Neural progenitor cell (in vitro differentiated cells): ENCODE results near the gene SLC9C1. TPM values are rescaled to one million over a fixed set of nuclear protein-coding genes. Genes with fewer than 3 reads are reported as not detected.

Source experiments
- DNase-seq: peaks from one replicate; pipeline ENCODE4 v3.0.0-alpha.2; 2016; ENCODE audit warnings: low spot score
- H2AFZ ChIP-seq: fragments of 200-600 bp; sonication (generic); replicated peaks from 2 replicates; pipeline ENCODE4 v1.6.1; 2016; ENCODE audit warnings: antibody characterized with exemption
- H3F3A ChIP-seq: fragments of 200-600 bp; sonication (generic); 2 replicates; pipeline ENCODE4 v1.6.1; 2016; ENCODE audit warnings: antibody characterized with exemption, low read depth
- H3K27ac ChIP-seq: fragments of 200-600 bp; sonication (generic); 2 replicates; pipeline ENCODE4 v1.5.1; 2016; ENCODE audit warnings: mild to moderate bottlenecking
- H3K27me3 ChIP-seq: fragments of 200-600 bp; sonication (generic); 2 replicates; pipeline ENCODE4 v1.6.1; 2016; ENCODE audit warnings: mild to moderate bottlenecking, moderate library complexity
- H3K36me3 ChIP-seq: fragments of 200-600 bp; sonication (generic); 2 replicates; pipeline ENCODE4 v1.5.1; 2016
- H3K4me1 ChIP-seq: fragments of 200-600 bp; sonication (generic); 2 replicates; pipeline ENCODE4 v1.6.1; 2016; ENCODE audit warnings: mixed run types
- H3K4me2 ChIP-seq: fragments of 200-600 bp; sonication (generic); 2 replicates; pipeline ENCODE4 v1.6.1; 2016
- H3K4me3 ChIP-seq: fragments of 200-600 bp; sonication (generic); 2 replicates; pipeline ENCODE4 v1.5.1; 2016
- H3K79me2 ChIP-seq: fragments of 200-600 bp; sonication (generic); 2 replicates; pipeline ENCODE4 v1.6.1; 2016; ENCODE audit warnings: low read depth
- H3K9ac ChIP-seq: fragments of 200-600 bp; sonication (generic); 2 replicates; pipeline ENCODE4 v1.6.1; 2016
- H3K9me3 ChIP-seq: fragments of 200-600 bp; sonication (generic); 2 replicates; pipeline ENCODE4 v1.5.1; 2016; ENCODE audit warnings: low read depth
- H4K20me1 ChIP-seq: fragments of 200-600 bp; sonication (generic); 2 replicates; pipeline ENCODE4 v1.6.1; 2016; ENCODE audit warnings: low read depth
- H3K27ac Mint-ChIP-seq: 3 replicates; pipeline ENCODE4 v1.8.0; 2021; ENCODE audit warnings: mixed read lengths
- H3K27me3 Mint-ChIP-seq: 2 replicates; pipeline ENCODE4 v1.8.0; 2022; ENCODE audit warnings: low read depth, mild to moderate bottlenecking, inconsistent platforms, moderate library complexity, mixed read lengths; ENCODE audit not compliant: insufficient read depth
- H3K36me3 Mint-ChIP-seq: 3 replicates; pipeline ENCODE4 v1.8.0; 2021; ENCODE audit warnings: mixed read lengths
- H3K4me1 Mint-ChIP-seq: 3 replicates; pipeline ENCODE4 v1.8.0; 2021; ENCODE audit warnings: mixed read lengths
- H3K4me3 Mint-ChIP-seq: 3 replicates; pipeline ENCODE4 v1.8.0; 2021; ENCODE audit warnings: mild to moderate bottlenecking, moderate library complexity, mixed read lengths
- H3K9me3 Mint-ChIP-seq: 3 replicates; pipeline ENCODE4 v1.8.0; 2020; ENCODE audit warnings: mixed read lengths
- CTCF ChIP-seq: fragments of 200-600 bp; sonication (generic); IDR thresholded peaks from 2 replicates; pipeline ENCODE4 v1.5.1; 2017; ENCODE audit warnings: antibody characterized with exemption, mild to moderate bottlenecking
- EZH2 ChIP-seq: fragments of 200-600 bp; sonication (generic); IDR thresholded peaks from 2 replicates; pipeline ENCODE4 v1.6.1; 2017; ENCODE audit warnings: antibody characterized with exemption, mild to moderate bottlenecking, moderate library complexity
- EZH2phosphoT487 ChIP-seq: fragments of 200-600 bp; sonication (generic); IDR thresholded peaks from 2 replicates; pipeline ENCODE4 v1.6.1; 2017; ENCODE audit warnings: antibody characterized with exemption
- total RNA-seq: library from RNA; depleted of rRNA; stranded (reverse); fragments of >200 nt; gene quantifications from 2 replicates; pipeline ENCODE4 v1.2.3, GENCODE V29; 2015; ENCODE audit warnings: low replicate concordance

SLC9C1 gene
- total RNA-seq, 1 donor from 2014 or later = 1.3 TPM

GRCh38 chr3:112104774-112105173 lies 189.2 kb downstream of the SLC9C1 start:
- H3K9ac ChIP-seq = no peak overlapping the region
- Mint-ChIP-seq H3K9me3 (no peaks in the 10 kb centered on the region), H3K4me1 (peaks cover 11% of the 10 kb centered on the region), H3K27ac (no peak overlapping the region), H3K36me3 (no peaks in the 10 kb centered on the region), H3K27me3 (no peaks in the 10 kb centered on the region), H3K4me3 (no peak overlapping the region)
- no peaks in the 10 kb centered on the region for H3K79me2 ChIP-seq
- no peak for TF ChIP-seq EZH2
- TF ChIP-seq CTCF = no peak
- no peak for TF ChIP-seq EZH2phosphoT487
- no peaks in the 10 kb centered on the region for H3K4me1 ChIP-seq
- H3K4me2 ChIP-seq = no peak overlapping the region
- H3K27me3 ChIP-seq = no peaks in the 10 kb centered on the region
- H3F3A ChIP-seq = no peaks in the 10 kb centered on the region
- H3K36me3 ChIP-seq = no peaks in the 10 kb centered on the region
- H2AFZ ChIP-seq = no peak overlapping the region
- DNase-seq = no peak
- no peak overlapping the region for H3K4me3 ChIP-seq
- H3K9me3 ChIP-seq = no peaks in the 10 kb centered on the region
- no peak overlapping the region for H3K27ac ChIP-seq
- H4K20me1 ChIP-seq = no peaks in the 10 kb centered on the region

DNA sequence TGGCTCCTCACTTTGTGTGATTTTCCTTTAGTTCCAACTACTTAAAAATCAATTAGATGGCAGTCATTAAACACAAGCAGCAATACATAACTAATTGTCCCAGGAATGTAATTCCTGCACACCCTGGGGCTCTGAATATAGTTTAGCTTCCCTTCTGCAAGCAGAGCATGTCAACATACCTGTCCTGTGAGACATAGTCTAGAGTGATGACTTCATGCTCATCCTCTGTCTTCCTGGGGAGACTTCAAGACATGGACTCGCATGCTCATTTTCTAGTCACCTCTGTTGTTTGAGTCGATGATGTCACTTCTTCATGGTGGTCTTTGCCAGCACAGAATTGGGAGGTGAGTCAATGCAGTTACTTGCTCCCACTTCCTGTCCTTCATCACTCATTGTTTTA lies 192.1 kb downstream of the SLC9C1 start:
- Histone ChIP-seq H3K9ac (no peak overlapping the region), H3K4me1 (no peaks in the 10 kb centered on the region), H3K4me2 (no peak overlapping the region), H4K20me1 (no peaks in the 10 kb centered on the region), H3K36me3 (no peaks in the 10 kb centered on the region), H3F3A (no peaks in the 10 kb centered on the region), H3K27ac (no peak overlapping the region), H3K4me3 (no peak overlapping the region), H2AFZ (no peak overlapping the region), H3K27me3 (no peaks in the 10 kb centered on the region), H3K79me2 (no peaks in the 10 kb centered on the region), H3K9me3 (no peaks in the 10 kb centered on the region)
- TF ChIP-seq CTCF = no peak
- no peak for TF ChIP-seq EZH2
- TF ChIP-seq EZH2phosphoT487 = no peak
- H3K27ac Mint-ChIP-seq = no peak overlapping the region
- no peaks in the 10 kb centered on the region for H3K27me3 Mint-ChIP-seq
- no peak overlapping the region for H3K4me3 Mint-ChIP-seq
- H3K9me3 Mint-ChIP-seq = no peaks in the 10 kb centered on the region
- no peaks in the 10 kb centered on the region for H3K4me1 Mint-ChIP-seq
- no peaks in the 10 kb centered on the region for H3K36me3 Mint-ChIP-seq
- no peak for DNase-seq

DNA sequence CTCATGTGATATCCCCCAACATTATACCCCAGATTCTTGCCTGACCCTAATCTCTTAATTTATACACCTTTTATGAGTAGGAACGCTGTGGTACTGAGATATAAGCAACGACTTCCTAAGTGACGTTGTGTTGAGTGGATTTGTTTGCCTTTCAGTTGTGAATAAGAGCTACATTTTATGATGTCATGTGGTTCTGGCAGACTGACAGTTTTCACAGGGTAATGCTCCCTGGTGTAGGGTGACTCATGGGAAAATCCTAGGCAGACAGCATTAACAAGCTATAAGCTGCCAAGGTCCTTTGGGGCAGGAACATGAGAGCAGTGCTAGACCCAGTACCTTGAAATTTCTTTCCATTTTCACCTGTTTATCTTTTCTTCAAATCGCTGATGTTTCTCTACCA lies 196.6 kb downstream of the SLC9C1 start:
- DNase-seq = no peak
- no peak overlapping the region for H3K4me2 ChIP-seq
- H3K79me2 ChIP-seq = no peaks in the 10 kb centered on the region
- no peak overlapping the region for H3K4me3 ChIP-seq
- H4K20me1 ChIP-seq = no peaks in the 10 kb centered on the region
- no peaks in the 10 kb centered on the region for H3K9me3 ChIP-seq
- H3K27me3 ChIP-seq = no peaks in the 10 kb centered on the region
- no peak overlapping the region for H3K9ac ChIP-seq
- TF ChIP-seq CTCF = no peak
- TF ChIP-seq EZH2 = no peak
- TF ChIP-seq EZH2phosphoT487 = no peak
- H3K36me3 ChIP-seq = no peaks in the 10 kb centered on the region
- H3F3A ChIP-seq = peaks cover 12% of the 10 kb centered on the region
- peaks cover 12% of the 10 kb centered on the region for H3K4me1 Mint-ChIP-seq
- no peak overlapping the region for H3K27ac ChIP-seq
- no peaks in the 10 kb centered on the region for H3K9me3 Mint-ChIP-seq
- no peak overlapping the region for H2AFZ ChIP-seq
- H3K36me3 Mint-ChIP-seq = peaks cover 3% of the 10 kb centered on the region
- peaks cover 20% of the 10 kb centered on the region for H3K4me1 ChIP-seq
- H3K4me3 Mint-ChIP-seq = no peak overlapping the region
- H3K27me3 Mint-ChIP-seq = no peaks in the 10 kb centered on the region
- H3K27ac Mint-ChIP-seq = no peak overlapping the region
